ENCODE measurements around the gene GAD2.
"Not testable (repeated sequence)": the region's sequence is repeated elsewhere in the genome, so short reads cannot be mapped to it uniquely, and the experiment has no call there.

GAD2 gene

DNA sequence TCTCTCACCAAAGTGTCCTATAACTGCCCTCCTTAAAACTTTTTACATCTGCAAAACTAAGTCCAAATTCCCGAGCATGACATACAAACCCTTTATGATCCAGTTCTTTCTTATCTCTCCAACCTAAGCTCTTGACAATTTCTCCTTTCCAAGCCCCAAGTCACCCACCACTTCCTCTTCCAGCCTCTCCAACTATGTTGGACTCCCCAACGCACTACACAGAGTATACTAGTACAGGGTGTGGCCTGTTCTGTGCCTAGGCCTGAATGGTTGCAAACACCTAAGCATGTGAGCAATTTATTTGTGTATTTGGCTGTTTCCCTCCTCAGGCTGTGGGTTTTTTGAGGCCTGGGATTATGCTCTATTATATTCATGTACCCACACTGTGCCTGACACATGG is 120.4 kb downstream of the GAD2 start:
- no peak overlapping the region for H2BK15ac ChIP-seq (ENCODE audit: low read length)
- H3K27me3 ChIP-seq (ENCODE audit: control insufficient read depth in 3 of 3, insufficient read depth in 3 of 3, low read depth in 1 of 3, low read length in 3 of 3): no peaks in the 10 kb centered on the region
- no peak for DNase-seq (ENCODE audit: low spot score)
- no peaks in the 10 kb centered on the region for H3K79me1 ChIP-seq (ENCODE audit: low read depth, low read length)
- peaks cover 0 to 2% of the 10 kb centered on the region in 2 donors for H3K9me3 ChIP-seq (replicated peaks in 1 of 2; ENCODE audit: control insufficient read depth in 2 of 2, insufficient read depth in 1 of 2, low read depth in 1 of 2, low read length in 2 of 2)
- H3K4me3 ChIP-seq (ENCODE audit: low read length in 2 of 2): no peak overlapping the region
- no peak overlapping the region for H2BK5ac ChIP-seq (ENCODE audit: low read length)
- H3K4me2 ChIP-seq (ENCODE audit: insufficient read depth, low read length, poor library complexity, severe bottlenecking): no peak overlapping the region
- no peak overlapping the region for H2AFZ ChIP-seq (ENCODE audit: low read length)
- H4K91ac ChIP-seq (ENCODE audit: low read depth, low read length, poor library complexity): no peak overlapping the region
- no peak overlapping the region for H2BK12ac ChIP-seq (ENCODE audit: low read length)
- H4K8ac ChIP-seq (ENCODE audit: low read depth, low read length): no peak overlapping the region
- no peak overlapping the region for H3K14ac ChIP-seq (ENCODE audit: low read length)
- no peak overlapping the region for H3K18ac ChIP-seq (ENCODE audit: low read length)
- H3K36me3 ChIP-seq (replicated peaks in 1 of 2; ENCODE audit: control insufficient read depth in 2 of 2, insufficient read depth in 2 of 2, low read length in 2 of 2): no peaks in the 10 kb centered on the region
- H3K9ac ChIP-seq (ENCODE audit: low read depth, low read length, poor library complexity): no peak overlapping the region
- H3K4ac ChIP-seq (ENCODE audit: low read length): no peak overlapping the region
- H3K4me1 ChIP-seq (ENCODE audit: control insufficient read depth in 2 of 2, insufficient read depth in 1 of 2, low read depth in 1 of 2, low read length in 2 of 2): no peaks in the 10 kb centered on the region
- WGBS, 2 donors (ENCODE audit: extremely low coverage in 2 of 2, insufficient read length in 2 of 2, insufficient replicate concordance in 1 of 2): no CpG with 5 or more reads among the region's 2 CpGs
- H3K27ac ChIP-seq (replicated peaks; ENCODE audit: low read length): no peak overlapping the region
- no peak overlapping the region for H3K23ac ChIP-seq (ENCODE audit: low read depth, low read length, poor library complexity)
- no peak overlapping the region for H2AK5ac ChIP-seq (ENCODE audit: low read depth, low read length)
- H2BK120ac ChIP-seq (ENCODE audit: low read depth, low read length): no peak overlapping the region

DNA sequence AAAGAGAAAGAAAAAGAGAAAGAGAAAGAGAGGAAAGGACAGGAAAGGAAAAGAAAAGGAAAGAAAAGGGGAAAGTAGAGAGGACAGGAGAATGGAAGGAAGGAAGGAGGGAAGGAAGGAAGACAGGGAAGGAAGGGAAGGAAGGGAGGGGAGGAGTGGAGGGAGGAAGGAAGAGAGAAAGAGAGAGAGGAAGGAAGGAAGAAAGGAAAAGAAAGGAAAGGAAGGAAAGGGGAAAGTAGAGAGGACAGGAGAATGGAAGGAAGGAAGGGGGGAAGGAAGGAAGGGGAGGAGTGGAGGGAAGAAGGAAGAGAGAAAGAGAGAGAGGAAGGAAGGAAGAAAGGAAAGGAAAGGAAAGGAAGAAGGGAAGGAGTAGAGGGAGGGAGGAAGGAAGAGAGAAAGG is 125.1 kb downstream of the GAD2 start:
- H3K4ac ChIP-seq (ENCODE audit: low read length): no peak overlapping the region
- H2BK120ac ChIP-seq (ENCODE audit: low read depth, low read length): no peak overlapping the region
- H2BK15ac ChIP-seq (ENCODE audit: low read length): no peak overlapping the region
- H3K4me3 ChIP-seq (ENCODE audit: low read length in 2 of 2): no peak overlapping the region
- H4K8ac ChIP-seq (ENCODE audit: low read depth, low read length): no peak overlapping the region
- H3K27ac ChIP-seq (replicated peaks; ENCODE audit: low read length): no peak overlapping the region
- H4K91ac ChIP-seq (ENCODE audit: low read depth, low read length, poor library complexity): no peak overlapping the region
- no peaks in the 10 kb centered on the region for H3K4me1 ChIP-seq (ENCODE audit: control insufficient read depth in 2 of 2, insufficient read depth in 1 of 2, low read depth in 1 of 2, low read length in 2 of 2)
- no peak overlapping the region for H2AK5ac ChIP-seq (ENCODE audit: low read depth, low read length)
- H3K23ac ChIP-seq (ENCODE audit: low read depth, low read length, poor library complexity): no peak overlapping the region
- no peaks in the 10 kb centered on the region for H3K27me3 ChIP-seq (ENCODE audit: control insufficient read depth in 3 of 3, insufficient read depth in 3 of 3, low read depth in 1 of 3, low read length in 3 of 3)
- H3K14ac ChIP-seq (ENCODE audit: low read length): no peak overlapping the region
- H3K18ac ChIP-seq (ENCODE audit: low read length): no peak overlapping the region
- H3K4me2 ChIP-seq (ENCODE audit: insufficient read depth, low read length, poor library complexity, severe bottlenecking): no peak overlapping the region
- no peak for DNase-seq (ENCODE audit: low spot score)
- no peak overlapping the region for H2BK5ac ChIP-seq (ENCODE audit: low read length)
- H2AFZ ChIP-seq (ENCODE audit: low read length): no peak overlapping the region
- no peak overlapping the region for H3K9ac ChIP-seq (ENCODE audit: low read depth, low read length, poor library complexity)
- peaks cover 0 to 2% of the 10 kb centered on the region in 2 donors for H3K9me3 ChIP-seq (replicated peaks in 1 of 2; ENCODE audit: control insufficient read depth in 2 of 2, insufficient read depth in 1 of 2, low read depth in 1 of 2, low read length in 2 of 2)
- H2BK12ac ChIP-seq (ENCODE audit: low read length): no peak overlapping the region
- H3K36me3 ChIP-seq (replicated peaks in 1 of 2; ENCODE audit: control insufficient read depth in 2 of 2, insufficient read depth in 2 of 2, low read length in 2 of 2): no peaks in the 10 kb centered on the region
- no peaks in the 10 kb centered on the region for H3K79me1 ChIP-seq (ENCODE audit: low read depth, low read length)

DNA sequence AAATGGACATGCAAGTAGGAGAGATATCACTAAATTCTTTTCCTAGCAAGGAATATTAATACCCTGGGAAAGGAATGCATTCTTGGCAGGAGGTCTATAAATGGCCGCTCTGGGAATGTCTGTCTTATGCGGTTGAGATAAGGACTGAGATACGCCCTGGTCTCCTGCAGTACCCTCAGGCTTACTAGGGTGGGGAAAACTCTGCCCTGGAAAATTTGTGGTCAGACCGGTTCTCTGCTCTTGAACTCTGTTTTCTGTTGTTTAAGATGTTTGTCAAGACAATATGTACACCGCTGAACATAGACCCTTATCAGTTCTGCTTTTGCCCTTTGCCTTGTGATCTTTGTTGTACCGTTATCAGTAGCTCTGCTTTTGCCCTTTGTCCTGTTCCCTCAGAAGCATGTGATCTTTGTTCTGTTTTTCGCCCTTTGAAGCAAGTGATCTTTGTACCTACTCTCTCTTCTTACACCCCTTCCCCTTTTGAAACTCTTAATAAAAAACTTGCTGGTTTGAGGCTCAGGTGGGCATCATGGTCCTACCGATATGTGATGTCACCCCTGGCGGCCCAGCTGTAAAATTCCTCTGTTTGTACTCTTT is 132.3 kb downstream of the GAD2 start:
- not testable (repeated sequence) for H3K9ac ChIP-seq (ENCODE audit: low read depth, low read length, poor library complexity); H2BK5ac ChIP-seq (ENCODE audit: low read length); H2AK5ac ChIP-seq (ENCODE audit: low read depth, low read length); H4K8ac ChIP-seq (ENCODE audit: low read depth, low read length); H3K4me1 ChIP-seq (ENCODE audit: control insufficient read depth in 2 of 2, insufficient read depth in 1 of 2, low read depth in 1 of 2, low read length in 2 of 2); H3K23ac ChIP-seq (ENCODE audit: low read depth, low read length, poor library complexity); H2BK15ac ChIP-seq (ENCODE audit: low read length); H3K27ac ChIP-seq (replicated peaks; ENCODE audit: low read length); H2BK120ac ChIP-seq (ENCODE audit: low read depth, low read length); H3K4me3 ChIP-seq (ENCODE audit: low read length in 2 of 2); H3K4me2 ChIP-seq (ENCODE audit: insufficient read depth, low read length, poor library complexity, severe bottlenecking); H3K18ac ChIP-seq (ENCODE audit: low read length); H3K36me3 ChIP-seq (replicated peaks in 1 of 2; ENCODE audit: control insufficient read depth in 2 of 2, insufficient read depth in 2 of 2, low read length in 2 of 2); H3K14ac ChIP-seq (ENCODE audit: low read length); H2BK12ac ChIP-seq (ENCODE audit: low read length); H3K79me1 ChIP-seq (ENCODE audit: low read depth, low read length); H3K27me3 ChIP-seq (ENCODE audit: control insufficient read depth in 3 of 3, insufficient read depth in 3 of 3, low read depth in 1 of 3, low read length in 3 of 3); H3K9me3 ChIP-seq (replicated peaks in 1 of 2; ENCODE audit: control insufficient read depth in 2 of 2, insufficient read depth in 1 of 2, low read depth in 1 of 2, low read length in 2 of 2); DNase-seq (ENCODE audit: low spot score); H3K4ac ChIP-seq (ENCODE audit: low read length); H2AFZ ChIP-seq (ENCODE audit: low read length); H4K91ac ChIP-seq (ENCODE audit: low read depth, low read length, poor library complexity)
- no CpG with 5 or more reads among the region's 9 CpGs for WGBS, 2 donors (ENCODE audit: extremely low coverage in 2 of 2, insufficient read length in 2 of 2, insufficient replicate concordance in 1 of 2)

Data from neuronal stem cell (in vitro differentiated cells).